H1 (cell line): Measurements from ENCODE around the gene LYZ. TPM values are rescaled to one million over a fixed set of nuclear protein-coding genes. Genes with fewer than 3 reads are reported as not detected.

ENCODE experiments used
- CBX8 ChIP-seq: fragments of 300-800, 300-1000 bp; sonication (generic); IDR thresholded peaks from 2 replicates; pipeline ENCODE4 v1.7.1; 2016; ENCODE audit warnings: low read depth, low read length, borderline replicate concordance
- HDAC6 ChIP-seq: IDR thresholded peaks from one replicate; pipeline ENCODE4 v1.7.1; 2012; ENCODE audit warnings: low read depth, mild to moderate bottlenecking, inconsistent platforms, low read length, moderate library complexity
- SIN3A ChIP-seq, 2 experiments: IDR thresholded peaks in 1 of 2; conservative IDR thresholded peaks in 1 of 2; 2 replicates each; pipeline ENCODE4 v1.6.1; 2011 to 2012; ENCODE audit warnings: low read length in 2 of 2, improper control_type of control experiment in 1 of 2, low read depth in 1 of 2, mild to moderate bottlenecking in 1 of 2
- SP2 ChIP-seq: IDR thresholded peaks from 2 replicates; pipeline ENCODE4 v1.6.1; 2012; ENCODE audit warnings: mild to moderate bottlenecking, low read length, inconsistent platforms
- ZNF274 ChIP-seq: IDR thresholded peaks from 2 replicates; pipeline ENCODE4 v1.7.0; 2012; ENCODE audit warnings: low read length, borderline replicate concordance; ENCODE audit errors: extremely low read depth
- polyA plus RNA-seq, 7 experiments: library from polyadenylated mRNA; depleted of rRNA in 3 of 7; stranded (reverse) in 5 of 7; unstranded in 2 of 7; fragments of >200 nt in 5 of 7; fragments of 200-250 nt in 2 of 7; gene quantifications; 1 replicate in 5 of 7; 2 replicates in 1 of 7; 4 replicates in 1 of 7; pipeline versions ENCODE4 v1.2.1 to v1.2.3, GENCODE V29; 2011 to 2013; ENCODE audit warnings: missing spikeins in 2 of 7, mixed read lengths in 2 of 7
- total RNA-seq: library from RNA; stranded (reverse); fragmentation: NEBNext Ultra II Directional; extraction: Animal tissue kit (Norgen Biotek cat#: 25700); gene quantifications from 2 replicates; pipeline ENCODE4 v1.2.1, GENCODE V29; 2021
- TF ChIP-seq, protein P1 (sequence below): IDR thresholded peaks from 2 replicates; pipeline ENCODE4 v1.6.1; 2012; ENCODE audit warnings: low read length, inconsistent platforms

Gene LYZ
- total and polyA plus RNA-seq, 2 of the 8 experiments (the other 6 are each of a cell fraction or from before 2014, with no cell fraction given), result not detected

DNA sequence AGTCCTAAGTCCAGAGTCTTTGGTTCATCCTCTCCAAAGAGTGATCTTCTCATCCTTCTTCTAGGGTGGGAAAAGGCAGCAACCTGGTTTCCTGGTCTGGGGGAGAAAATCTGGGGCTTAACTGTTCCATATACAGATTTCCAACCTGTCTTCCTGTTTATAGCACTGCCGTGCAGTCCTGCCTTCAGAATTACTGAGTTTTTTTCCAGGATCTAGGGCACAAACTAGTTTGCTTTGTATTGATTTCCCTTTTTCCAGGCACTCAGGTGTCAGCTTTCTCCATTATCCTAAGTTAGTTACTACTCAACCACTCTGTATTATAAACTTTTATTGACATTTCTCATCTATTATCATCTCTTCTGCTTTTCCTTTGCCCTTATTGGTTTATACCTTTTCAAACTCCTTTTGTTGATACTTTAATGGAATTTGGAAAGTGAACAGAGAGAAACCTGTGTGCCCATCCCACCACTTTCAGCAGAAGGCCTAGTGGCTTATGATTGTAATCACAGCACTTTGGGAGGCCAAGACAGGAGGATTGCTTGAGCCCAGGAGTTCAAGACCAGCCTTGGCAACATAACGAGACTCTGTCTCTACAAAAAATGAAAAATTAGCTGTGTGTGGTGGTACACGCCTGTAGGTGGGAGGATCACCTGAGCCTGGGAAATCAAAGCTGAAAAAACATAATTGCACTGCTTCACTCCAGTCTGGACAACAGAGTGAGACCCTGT lies 4.1 kb upstream of the LYZ start (continued):
- TF ChIP-seq, protein P1, sequence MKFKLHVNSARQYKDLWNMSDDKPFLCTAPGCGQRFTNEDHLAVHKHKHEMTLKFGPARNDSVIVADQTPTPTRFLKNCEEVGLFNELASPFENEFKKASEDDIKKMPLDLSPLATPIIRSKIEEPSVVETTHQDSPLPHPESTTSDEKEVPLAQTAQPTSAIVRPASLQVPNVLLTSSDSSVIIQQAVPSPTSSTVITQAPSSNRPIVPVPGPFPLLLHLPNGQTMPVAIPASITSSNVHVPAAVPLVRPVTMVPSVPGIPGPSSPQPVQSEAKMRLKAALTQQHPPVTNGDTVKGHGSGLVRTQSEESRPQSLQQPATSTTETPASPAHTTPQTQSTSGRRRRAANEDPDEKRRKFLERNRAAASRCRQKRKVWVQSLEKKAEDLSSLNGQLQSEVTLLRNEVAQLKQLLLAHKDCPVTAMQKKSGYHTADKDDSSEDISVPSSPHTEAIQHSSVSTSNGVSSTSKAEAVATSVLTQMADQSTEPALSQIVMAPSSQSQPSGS, result no peak
- TF ChIP-seq SP2 (no peak), ZNF274 (no peak), SIN3A (conservative IDR thresholded peaks at IDR 0.05 in 1 of 2, IDR thresholded peaks at IDR 0.05 in 1 of 2; ENCODE audit: low read depth in 1 of 2, low read length in 2 of 2) (no peak), HDAC6 (no peak), CBX8 (no peak)
